DMS153 (cell line): Measurements from ENCODE around the gene CUTA.

ENCODE experiments used
- DNase-seq: peaks from one replicate; lab custom pipeline; 2025; lab: John Stamatoyannopoulos, UW

The CUTA gene

DNA sequence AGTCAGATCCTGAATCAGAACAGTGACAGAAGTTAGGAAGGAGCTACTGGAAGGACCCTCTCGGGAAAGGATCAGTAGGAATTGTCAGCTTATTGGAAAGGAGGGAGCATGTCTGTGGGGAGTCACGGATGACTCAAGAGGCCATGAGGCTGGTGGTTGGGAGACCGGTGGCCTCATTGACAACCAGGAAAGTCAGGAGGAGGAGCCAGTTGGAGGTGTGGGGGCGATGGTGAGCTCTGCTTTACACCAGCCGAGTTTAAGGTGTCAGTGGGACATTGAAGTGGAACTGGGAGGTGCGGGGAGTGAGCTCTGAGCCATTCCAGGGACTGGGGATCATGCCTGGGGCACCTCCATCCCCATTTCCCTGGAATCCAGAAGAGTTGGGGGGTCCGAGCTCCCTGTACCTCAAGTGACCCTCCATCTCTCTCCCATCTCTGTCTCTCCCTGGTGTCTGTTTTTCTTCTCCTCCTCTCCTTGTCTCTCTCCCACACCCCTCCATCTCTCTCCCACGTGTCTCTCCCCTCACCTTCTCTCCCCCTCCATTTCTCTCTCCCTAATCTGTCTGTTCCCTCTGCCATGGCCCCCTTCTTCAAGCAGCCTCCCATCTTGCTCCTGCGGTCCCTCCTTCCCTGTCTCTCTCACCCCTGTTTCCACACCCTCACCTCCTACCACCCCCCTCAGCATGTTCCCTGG, 22.2 kb upstream of the CUTA start:
- no peak for DNase-seq

DNA sequence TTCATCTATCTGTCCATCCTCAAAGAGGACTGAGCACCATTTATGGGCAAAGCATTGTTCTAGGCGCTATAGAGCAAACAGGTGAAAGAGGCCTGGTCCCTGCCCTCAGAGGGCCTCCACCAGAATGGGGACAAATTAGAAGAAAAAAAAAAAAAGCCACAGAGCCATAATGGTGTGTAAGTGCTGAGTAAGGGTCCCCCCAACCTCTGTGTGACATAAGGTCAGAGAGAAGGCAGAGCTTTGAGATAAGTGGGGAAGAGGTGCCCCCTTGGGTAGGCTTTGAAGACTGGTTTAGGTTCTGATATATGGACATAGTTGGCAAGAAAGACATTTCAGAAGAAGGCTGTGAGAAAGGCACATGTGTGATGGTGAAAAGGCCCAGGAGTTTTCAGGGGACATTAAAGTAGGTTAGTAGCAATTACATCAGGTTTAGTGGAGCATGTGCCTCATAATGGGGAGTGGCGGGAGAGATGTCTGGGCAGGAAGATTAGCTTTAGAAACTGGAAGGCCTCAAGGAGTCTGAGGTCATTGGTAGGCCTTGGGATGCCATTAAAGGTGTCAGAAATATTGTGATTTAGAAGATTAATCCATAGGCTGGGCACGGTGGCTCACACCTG, 21.2 kb upstream of the CUTA start:
- no peak for DNase-seq

DNA sequence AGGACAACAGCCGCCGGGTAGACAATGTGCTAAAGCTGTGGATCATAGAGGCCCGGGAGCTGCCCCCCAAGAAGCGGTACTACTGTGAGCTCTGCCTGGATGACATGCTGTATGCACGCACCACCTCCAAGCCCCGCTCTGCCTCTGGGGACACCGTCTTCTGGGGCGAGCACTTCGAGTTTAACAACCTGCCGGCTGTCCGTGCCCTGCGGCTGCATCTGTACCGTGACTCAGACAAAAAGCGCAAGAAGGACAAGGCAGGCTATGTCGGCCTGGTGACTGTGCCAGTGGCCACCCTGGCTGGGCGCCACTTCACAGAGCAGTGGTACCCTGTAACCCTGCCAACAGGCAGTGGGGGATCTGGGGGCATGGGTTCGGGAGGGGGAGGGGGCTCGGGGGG, 19.8 kb upstream of the CUTA start:
- no peak for DNase-seq

DNA sequence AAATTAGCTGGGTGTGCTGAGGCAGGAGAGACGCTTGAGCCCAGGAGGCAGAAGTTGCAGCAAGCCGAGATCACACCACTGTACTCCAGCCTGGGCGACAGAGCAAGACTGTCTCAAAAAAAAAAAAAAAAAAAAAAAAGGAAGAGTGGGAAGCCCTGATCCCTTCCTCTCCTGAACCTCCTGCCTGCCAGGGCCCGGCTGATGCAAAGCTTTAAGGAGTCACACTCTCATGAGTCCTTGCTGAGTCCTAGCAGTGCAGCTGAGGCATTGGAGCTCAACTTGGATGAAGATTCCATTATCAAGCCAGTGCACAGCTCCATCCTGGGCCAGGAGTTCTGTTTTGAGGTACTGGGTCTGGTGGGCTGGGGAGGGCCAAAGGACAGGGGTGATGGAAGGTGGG, 17.1 kb upstream of the CUTA start:
- DNase-seq = no peak

DNA sequence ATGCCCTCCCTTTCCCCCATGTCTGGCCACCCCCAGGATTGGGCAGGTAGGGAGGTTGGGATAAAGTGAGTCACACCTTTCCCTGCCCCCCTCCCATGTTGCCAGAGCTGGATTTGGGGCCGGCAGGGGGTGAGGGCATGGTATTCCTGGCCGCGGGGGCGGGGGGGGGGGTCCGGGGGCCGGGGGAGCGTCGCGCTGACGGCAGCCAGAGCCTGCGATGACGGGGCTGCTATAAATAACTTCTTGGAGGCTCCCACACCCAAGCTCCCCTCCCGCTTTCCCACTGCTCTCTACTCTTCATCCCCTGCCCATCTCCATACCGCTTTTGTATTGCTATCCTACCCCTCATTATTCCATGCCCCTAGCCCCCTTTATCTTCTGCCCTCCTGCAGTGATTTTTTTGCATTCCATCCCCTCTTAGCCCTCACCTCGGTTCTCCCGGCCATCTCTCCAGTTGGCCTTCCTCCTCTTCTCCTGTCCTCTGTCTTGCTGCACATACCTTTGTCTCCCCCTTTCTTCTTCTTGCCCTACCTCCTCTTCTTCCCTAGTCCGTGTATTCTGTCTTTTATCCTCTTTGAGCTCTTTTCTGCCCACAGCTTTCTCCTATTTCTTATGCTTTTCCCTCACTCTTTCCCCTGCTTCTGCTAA, 15.8 kb upstream of the CUTA start:
- no peak for DNase-seq

DNA sequence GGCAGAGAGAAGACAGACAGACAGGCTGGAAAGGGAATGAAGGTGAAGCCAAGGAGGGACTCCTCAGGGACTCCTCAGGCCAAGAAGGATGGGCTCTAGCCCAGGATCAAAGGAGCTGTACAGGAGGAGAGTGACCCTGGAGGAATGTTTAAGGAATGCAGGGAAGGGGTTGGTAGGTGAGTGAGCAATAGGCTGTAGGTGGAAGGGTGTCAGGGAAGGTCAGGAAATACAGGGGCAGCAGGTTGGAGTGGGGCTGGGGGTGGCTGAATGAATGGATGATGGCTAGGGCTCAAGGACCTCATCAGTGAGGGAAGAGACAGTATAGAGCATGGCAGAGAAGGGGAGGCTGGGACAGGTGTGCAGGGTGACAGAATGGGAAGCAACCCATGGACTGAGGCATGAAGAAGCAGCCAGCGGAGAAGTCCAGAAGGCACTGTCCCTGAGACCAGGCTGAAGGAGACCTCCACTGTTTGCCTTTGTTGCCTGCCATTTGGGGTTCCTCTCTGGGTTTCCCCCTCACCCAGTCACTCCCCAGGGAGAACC, 15.2 kb upstream of the CUTA start:
- DNase-seq = no peak

DNA sequence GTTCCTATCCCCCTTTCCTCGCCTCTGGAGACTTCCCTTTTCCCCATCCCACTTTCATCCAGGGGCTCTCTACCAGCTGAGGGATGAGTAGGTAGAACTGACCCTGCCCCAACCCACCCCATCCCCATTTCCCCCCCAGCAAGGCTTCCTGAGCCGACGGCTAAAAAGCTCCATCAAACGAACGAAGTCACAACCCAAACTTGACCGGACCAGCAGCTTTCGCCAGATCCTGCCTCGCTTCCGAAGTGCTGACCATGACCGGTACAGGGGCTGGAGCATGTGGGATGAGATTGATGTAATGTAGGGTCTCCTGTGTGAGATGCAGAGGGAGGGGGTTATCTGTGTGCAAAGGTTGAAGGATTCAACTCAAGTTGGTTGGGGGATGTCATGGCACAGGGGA, 14.6 kb upstream of the CUTA start:
- DNase-seq = no peak

DNA sequence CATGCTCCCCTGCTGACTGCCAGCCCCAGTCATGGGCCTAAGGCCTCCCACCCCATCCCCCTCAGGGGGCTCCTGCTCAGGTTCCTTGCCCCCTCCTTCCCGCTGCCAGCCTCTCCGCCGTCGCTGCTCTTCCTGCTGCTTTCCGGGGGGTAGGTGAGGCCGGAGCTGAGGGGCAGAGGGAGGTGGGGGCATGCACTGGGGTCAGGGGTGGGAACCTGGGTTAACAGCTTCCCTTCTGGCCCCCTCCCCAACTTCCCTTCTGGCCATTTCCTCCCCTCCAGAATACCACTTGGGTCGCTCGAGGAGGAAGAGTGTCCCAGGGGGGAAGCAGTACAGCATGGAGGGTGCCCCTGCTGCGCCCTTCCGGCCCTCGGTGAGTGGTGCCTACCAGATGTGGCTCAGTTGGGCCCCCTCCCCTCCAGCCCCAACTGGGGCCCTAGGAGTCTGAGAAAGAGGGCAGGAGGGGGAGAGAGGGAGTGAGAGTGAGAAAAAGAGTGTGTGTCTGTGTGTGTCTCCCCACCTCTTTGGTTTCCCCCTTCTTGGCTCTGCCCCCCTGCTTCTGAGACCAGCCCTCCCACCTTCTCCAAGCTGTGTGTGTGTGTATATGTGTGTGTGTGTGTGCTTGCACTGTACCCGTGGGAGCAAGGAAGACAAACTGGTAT, 14.1 kb upstream of the CUTA start:
- DNase-seq = no peak

DNA sequence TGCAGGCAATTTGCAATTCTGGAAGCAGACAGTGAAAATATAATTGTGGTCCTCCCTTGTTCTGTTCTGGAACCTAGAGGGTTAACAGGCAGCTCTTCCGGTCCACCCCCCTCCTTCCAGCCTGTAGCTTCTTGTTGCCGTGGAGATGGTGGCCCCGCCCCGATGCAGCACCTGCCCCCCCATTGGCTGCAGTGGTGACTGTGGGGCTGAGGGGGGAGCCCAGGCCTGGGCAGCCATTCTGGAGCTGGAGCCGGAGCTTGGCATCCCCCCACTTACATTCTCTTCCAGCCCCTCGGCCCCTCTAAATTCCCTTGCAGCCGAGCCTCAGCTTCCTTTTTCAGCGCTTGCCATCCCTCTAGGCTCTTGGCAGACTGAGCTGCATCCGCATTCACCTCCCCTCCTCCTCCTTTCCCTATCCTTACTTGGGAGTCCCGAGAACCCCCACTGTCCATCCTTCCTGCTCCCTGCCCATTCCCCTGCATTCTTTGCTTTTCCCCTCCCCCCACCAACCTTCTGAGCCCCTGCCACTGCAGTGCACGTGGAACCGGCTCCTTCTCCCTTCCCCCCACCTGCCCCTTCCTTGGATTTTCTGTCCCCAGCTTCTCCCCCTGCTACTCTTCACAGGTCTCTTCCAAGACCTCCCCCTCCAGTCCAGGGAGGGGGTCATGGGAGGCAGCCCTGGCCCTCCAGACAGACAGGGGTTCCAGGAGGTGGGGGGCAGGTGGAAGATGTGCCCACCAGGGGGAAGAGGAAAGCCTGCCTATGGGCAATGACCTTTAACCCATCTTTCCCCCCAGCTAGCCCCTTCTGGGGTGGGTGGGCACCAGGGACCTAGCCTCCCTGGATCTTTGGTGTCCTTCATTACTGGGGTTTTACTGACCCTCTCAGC, 13.3 kb upstream of the CUTA start:
- DNase-seq = no peak

DNA sequence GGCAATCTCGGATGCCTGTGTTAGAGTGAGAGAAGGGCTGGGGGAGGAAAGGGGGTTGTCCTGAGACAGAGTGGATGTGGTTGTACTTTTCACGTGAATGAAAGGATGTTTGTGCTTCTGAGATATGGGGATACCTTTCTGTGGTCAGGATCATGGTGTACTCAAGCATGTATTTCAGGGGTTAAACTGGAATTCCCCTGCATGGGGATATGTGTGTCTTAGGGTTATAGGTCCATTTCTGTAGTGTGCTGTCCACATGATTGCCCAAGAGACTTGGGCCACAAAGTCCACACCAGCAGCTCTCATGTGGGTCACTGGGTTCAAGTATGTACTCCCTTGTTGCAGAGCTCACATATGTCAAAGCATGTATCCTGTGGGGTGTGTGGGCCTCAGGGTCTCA, 12.4 kb upstream of the CUTA start:
- no peak for DNase-seq

DNA sequence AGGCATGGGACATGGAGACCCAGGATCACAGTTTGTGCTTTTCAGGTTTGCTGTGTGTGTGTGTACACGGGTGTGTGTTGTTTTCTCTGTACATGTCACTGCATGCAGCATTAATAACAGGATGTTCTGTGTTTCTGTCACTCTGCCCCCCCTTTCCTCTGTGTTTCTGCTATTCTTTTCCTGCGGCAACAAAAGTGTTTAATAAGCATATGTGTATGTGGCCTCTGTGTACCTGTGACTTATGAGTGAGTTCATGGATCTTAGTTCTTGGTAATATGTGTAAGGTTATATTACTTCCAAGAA, 11.8 kb upstream of the CUTA start:
- DNase-seq = no peak

DNA sequence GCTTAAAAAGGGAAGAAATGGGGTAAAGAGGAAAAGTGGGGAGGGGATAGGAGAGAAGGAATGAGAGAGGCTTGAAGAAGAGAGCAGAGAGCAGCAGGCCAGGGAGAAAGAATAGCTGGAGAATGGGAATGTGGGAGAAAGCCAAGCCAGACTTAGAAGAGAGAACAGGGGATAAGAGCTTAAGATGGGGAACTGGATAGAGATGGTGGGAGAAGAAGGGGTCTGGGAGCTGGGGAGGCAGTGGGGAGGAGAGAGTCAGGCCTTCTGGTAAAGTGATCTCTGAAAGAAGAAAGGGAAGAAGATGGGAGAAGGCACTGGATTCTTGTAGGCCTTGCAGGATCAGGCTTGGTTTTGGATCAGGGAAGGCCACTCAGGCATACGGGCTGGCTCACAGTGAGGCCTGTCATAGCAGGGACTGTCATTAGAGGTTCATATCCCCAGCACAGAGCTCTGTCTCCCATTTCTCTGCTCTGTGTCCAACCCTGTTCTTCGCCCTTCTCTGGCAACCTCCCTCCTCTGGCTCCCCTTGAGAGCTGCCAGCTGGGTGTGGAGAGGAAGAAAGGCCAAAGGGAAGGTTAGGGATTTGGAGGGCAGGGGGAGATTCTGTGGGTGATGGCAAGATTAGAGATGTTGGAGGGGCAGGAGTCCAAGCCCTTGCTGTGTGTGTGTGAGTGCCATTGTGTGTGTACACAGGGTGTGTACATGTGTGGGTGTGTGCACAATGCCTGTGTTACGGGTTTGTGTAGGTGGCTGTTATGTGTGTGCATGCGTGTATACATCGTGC, 11.3 kb upstream of the CUTA start:
- DNase-seq = no peak

DNA sequence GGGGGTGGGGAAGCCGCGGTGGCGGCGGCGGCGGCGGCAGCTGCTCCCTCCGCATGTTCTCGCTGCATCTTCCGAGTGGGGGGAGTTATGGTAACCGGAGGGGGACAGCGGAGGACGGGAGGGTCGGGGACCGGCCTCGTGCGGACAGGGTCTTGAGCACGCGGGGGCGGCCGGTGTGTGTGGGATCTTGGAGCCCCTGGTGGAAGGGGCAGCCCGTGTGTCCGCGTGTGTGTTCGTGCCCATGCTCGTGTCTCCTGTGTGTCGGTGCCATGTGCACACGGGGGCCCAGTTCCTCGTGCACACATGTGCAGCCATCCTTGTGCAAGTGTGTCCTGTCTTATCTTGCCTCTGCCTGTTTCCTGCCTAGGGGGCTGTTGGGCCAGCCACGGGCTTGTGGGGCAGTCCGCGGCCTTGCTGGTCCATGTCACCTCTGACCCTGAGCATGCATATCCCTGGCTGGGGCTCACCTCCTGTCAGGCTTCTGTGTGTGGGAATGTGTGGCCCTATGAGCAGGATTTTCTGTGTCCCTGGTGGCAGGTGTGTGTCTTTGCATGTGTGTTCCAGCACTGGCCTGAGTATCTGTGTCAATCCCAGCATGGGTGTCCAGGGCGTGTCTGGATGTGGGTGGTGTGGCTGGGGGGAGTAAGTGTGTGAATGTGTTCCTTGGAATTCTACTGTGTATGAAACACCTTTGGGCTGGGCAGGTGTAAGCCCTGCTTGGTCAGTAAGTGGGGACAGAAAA, 10.5 kb upstream of the CUTA start:
- DNase-seq = no peak

DNA sequence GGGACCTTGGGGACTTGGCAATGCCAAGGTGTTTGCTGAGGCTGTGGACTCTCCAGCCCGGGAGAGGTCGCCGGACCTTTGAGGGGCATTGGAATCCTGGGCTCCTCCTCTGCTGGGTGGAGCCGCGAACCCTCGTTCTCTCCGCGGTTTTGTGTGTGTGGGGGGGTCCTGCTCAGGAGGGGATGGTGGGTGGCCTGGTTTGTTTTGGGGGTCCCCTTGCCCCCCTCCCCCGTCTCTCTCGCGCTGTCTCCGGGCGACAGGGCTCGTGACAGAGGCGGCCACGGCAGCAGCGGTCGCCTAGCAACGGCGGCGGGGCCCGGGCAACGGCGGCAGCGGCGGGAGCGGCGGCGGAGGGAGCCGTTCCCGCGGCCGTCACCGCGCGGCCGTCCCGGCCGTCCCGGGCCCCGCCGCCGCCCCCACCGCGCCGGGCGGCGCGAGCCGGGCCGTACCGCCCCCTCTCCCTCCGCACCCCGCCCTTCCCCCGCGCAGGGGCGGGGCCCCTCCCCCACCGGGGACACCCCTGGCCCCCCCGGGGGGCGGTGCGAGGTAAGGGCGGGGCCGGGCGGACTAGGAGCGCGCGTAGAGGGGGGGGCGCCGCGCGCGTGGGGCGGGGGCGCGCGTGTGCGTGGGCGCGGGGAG, 9.8 kb upstream of the CUTA start:
- DNase-seq = no peak

DNA sequence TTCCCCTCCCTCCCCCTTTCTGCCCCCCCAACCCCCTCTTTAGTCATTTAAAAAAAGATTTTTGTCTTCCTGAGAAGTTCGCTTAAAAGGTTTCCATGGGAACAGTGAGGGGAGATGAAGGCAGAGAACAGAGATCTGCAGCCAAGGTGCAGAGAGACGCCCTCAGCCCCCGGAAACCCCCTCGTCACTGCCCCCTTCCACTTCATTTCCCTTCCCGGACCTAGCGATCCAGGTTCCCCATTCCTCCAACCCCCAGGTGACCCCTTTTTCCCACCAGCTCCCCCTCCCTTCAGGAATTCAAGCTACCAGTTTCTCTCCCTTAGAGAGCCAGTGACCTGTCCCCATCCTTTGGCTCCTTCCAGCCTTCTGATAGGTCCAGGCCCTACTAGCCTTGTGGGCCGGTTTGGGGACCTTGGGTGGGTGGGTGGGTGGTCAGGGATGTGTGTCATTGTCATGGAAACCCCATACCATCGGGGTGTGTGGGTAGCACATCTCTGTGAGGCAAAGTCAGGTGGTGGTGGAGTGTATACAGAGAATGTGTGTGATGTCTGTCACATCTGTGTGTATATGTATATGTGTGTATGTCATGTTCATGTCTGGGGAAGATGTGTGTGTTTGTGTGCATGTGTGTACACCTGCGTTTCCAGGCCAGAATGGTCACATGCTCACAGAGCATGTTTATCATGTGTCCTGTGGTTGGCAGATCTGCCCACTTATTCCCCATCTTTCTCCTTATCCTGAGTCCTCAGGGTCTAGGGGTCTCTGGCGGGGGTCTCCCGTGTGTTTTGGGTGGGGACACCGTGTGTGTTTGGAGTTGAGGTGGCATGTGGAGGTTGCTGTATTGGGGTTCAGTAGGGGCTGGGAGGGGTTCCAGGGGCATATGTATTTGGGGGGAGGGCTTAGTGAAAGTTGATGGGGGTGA, 8.9 kb upstream of the CUTA start:
- no peak for DNase-seq

DNA sequence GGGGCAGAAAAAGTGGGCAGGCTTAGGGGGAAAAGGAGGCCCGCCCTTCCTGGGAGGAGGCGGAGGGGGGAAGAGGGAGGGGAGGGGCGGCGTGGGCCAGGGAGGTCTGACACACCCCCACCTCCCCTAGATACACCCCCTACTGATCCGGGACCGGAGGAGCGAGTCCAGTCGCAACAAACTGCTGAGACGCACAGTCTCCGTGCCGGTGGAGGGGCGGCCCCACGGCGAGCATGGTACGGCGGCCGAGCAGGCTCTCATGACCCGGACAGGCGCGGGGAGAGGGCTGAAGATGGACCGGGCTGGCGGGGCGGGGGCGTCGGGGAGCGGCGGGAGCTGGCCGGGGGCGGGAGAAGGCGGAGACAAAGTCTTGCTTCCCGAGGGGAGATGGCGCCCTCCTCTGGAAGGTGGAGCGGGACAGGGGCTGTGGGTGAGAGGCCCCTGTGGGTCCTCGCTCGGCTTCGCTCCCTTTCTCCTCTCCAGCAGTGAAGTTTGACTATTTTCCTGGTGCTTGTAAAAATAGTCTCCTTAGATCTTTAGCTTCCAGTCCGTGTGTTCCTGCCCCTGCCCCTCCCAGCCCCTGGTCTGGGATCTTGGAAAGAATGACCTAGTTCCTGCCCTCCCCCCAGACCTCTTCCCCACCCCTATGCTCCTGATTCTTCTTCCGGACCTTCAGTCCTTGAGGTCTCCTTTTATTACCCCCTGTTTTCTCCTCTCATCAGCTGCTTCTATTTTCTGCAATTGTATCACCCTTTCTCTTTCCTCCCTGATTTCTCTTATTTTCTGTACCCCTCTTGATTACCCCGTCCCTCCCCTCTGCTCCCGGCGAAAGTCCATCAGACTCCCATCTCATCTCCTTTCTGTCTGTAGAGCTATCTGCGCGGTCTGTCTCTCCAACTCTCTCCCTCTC, 8.0 kb upstream of the CUTA start:
- peak; percentile 29 for DNase-seq

DNA sequence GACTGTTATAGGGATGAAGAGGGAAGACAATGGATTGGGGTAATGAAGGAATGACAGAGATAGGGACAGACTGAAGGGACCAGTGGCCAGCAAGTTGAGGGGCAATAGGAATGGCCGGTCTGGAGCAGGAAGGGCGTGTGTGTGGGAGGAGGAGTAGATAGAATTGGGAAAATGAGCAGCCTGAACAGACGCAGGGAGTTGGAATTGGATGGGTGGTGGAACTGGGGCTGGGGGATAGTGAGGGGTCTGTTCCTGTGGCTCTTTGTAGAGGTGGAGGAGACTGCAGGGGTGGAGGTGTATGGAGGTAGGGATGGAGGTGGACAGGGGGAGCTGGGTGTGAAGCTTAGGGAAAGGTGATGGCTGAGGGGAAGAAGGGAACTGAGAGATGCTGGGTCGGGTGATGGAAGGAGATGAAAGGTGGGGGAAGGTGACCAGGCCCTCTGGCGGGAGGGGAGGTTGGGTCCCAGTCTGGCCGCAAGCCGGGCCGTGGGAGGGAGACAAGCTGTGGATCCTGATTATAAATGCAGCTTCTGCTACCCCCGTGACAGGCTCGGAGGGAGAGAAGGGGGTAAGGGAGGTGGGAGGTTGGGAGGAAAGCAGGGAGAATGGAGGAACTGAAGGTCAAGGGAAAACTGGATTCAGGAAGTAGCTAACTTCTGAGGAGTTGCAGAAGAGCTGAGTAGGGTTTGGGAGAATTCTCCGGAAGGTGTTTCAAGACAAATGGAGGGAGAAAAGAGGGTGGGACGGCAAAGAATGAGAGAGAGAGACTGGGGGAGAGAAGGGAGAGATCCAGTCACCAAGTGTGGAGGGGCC, 7.2 kb upstream of the CUTA start:
- DNase-seq = no peak
